Omental fat pad (tissue), 4 donors: ENCODE measurements around the gene AGMO. TPM values are rescaled to one million over a fixed set of nuclear protein-coding genes. Genes with fewer than 3 reads are reported as not detected.

Experiments
- ATAC-seq: fragments of 150-250 bp; one replicate; pipeline ENCODE4 v1.9.1; 2016; ENCODE audit warnings: mild to moderate bottlenecking, moderate library complexity; ENCODE audit not compliant: low FRiP score
- DNase-seq: peaks from one replicate; pipeline ENCODE4 v3.0.0-alpha.2; 2019; ENCODE audit warnings: low spot score
- total RNA-seq, 4 donors: library from RNA; depleted of rRNA; stranded (reverse); fragments of >200 nt; gene quantifications; one replicate each; pipeline ENCODE4 v1.1.0, GENCODE V29; 2016
- TF ChIP-seq, protein P1 (sequence below), 3 donors: fragments of 450-650 bp; IDR thresholded peaks; one replicate each; pipeline ENCODE4 v1.5.1; 2016 to 2017; ENCODE audit warnings: antibody characterized with exemption in 3 of 3, mild to moderate bottlenecking in 3 of 3, moderate library complexity in 2 of 3

The AGMO gene
- total RNA-seq, 4 donors from 2014 or later = 2.2 to 21.1 (median 3.9) TPM

DNA sequence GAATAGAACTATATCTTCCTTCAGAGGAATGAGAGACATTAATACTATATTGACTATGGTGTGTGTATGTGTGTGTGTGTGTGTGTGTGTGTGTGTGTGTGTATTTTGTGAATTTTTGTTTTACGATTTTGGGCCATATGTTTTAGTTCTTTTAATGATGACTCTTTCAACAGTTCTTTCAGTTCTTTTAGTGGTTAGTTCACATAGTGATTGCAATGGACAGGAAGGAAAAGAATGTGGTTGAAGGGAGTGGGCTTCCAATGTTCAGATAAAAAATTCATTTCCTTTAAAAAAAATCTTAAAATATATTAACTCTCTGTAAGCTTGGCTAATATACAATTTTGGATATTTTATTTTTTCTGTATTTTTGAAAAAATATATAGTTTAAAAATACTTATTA lies 343.6 kb downstream of the AGMO start:
- TF ChIP-seq, protein P1, sequence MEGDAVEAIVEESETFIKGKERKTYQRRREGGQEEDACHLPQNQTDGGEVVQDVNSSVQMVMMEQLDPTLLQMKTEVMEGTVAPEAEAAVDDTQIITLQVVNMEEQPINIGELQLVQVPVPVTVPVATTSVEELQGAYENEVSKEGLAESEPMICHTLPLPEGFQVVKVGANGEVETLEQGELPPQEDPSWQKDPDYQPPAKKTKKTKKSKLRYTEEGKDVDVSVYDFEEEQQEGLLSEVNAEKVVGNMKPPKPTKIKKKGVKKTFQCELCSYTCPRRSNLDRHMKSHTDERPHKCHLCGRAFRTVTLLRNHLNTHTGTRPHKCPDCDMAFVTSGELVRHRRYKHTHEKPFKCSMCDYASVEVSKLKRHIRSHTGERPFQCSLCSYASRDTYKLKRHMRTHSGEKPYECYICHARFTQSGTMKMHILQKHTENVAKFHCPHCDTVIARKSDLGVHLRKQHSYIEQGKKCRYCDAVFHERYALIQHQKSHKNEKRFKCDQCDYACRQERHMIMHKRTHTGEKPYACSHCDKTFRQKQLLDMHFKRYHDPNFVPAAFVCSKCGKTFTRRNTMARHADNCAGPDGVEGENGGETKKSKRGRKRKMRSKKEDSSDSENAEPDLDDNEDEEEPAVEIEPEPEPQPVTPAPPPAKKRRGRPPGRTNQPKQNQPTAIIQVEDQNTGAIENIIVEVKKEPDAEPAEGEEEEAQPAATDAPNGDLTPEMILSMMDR (IDR thresholded peaks at IDR 0.05) = no peak
- DNase-seq (no peak), ATAC-seq (no peak)

DNA sequence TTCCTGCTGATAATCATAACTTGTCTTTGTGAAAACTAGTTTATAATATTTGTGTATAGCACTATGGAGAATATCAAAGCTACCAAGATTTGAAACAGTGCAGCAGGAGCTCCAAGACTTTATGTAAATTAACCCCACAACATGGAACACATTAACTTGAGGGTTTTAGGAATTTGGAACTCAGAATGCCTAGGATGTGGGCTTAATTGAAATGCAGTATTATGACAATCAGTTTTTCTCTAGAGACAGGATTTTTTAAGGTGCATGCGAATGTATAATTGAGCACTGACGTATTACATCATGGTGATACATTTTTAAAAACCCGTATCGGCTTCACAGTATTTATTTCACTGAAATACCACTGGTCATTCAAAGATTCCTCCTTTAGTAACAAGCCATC lies 346.2 kb downstream of the AGMO start:
- DNase-seq (no peak), ATAC-seq (no peak)
- TF ChIP-seq, protein P1 (IDR thresholded peaks at IDR 0.05) = no peak

DNA sequence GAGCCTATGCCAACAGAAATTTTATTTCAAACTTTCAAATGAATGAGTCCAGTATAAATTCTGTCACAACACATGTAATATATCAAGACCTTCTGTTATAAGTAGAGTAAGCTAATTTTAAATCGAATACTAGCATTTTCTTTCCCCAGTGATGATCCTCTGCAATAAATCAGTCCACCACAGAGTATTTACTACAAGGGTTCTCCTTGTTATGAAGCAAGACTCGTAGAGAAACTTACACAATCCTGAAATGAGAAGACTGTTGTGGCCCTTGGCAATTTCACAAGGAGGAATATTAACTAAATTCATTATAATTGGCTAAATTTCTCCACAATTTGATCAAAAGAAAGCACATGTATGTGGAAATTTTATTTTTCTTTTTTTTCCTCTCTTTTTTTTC lies 346.8 kb downstream of the AGMO start:
- no peak for ATAC-seq
- TF ChIP-seq, protein P1 (IDR thresholded peaks at IDR 0.05) = no peak
- DNase-seq = no peak

DNA sequence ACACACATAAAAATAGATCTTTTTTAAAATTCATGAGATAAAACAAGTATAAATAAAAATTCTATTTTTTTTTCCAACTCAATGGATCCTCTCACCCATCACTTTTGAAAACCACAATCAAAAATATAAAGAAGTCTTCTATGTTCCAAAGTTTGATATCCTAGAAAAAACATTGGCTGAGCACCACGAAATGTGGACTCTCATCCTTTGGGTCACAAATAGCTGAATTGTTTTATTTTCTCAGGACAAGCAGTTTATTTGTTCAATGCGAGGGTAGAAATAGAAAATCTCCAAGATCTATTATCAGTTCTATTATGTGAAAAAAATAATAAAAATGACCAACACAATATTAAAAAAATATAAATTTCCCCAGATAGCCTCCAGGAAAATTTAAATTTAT lies 348.7 kb downstream of the AGMO start:
- no peak for ATAC-seq
- TF ChIP-seq, protein P1 (IDR thresholded peaks at IDR 0.05) = no peak
- no peak for DNase-seq

DNA sequence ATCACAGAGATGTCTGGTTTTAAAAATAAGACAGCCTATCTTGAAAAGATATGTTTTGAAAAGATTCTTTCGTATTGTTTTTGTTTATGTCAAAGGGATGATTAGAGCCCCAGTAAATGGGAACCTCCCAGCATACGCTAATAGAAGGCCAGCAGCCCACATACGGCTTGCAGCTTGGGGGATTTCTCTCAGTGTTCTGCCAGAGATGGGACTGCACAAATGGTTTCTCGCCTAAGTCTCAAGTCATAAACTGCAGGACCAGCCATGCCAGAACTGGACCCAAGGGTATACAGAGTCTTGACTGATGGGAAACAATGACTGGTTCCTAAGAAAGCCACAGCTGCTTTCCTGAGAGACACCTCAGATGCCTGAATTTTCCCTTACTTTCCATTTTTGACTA lies 352.4 kb downstream of the AGMO start:
- no peak for ATAC-seq
- TF ChIP-seq, protein P1 (IDR thresholded peaks at IDR 0.05) = no peak

DNA sequence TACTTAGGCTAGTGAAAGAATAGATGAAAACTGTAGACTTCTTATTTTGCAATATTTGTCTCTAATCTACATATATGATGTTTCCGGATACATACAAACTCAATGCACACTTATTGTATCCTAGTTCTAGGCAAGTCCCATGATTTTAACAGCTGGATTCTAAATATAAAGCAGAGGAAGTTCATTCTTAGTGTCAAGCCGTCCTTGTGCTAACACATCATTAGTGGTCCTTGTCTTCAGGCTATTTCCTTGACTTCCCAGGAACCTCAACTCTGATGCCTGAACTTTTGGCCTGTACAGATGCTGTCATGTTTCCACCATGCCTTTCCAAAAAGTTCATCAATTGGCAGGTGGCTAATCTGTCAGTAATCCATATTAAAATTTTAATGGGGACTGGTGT lies 357.4 kb downstream of the AGMO start:
- ATAC-seq (no peak), DNase-seq (no peak)
- TF ChIP-seq, protein P1 (IDR thresholded peaks at IDR 0.05) = no peak

More for the DNA sequence above, 352.4 kb downstream of the AGMO start:
- no peak for DNase-seq

DNA sequence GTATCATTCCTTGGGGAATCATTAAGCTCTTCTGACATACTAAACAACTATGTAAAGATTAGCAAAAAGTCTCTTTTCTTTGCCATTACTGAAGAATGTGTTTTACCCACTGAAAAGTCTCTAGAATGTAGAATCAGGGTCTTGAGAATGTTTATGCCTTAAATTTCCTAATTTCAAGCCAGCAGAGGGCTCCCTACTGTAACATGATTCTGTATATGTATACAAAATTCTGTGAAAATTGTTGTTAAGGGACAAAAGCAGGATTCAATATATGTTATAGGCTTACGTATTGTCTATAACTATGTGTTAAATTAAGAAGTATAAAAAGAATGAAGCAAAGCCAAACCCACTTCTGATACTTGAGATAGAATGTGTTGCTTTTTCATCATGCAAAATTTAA lies 362.3 kb downstream of the AGMO start:
- TF ChIP-seq, protein P1 (IDR thresholded peaks at IDR 0.05) = no peak
- no peak for DNase-seq
- ATAC-seq = no peak
